ENCODE data around the gene CCDC51. TPM values are rescaled to one million over a fixed set of nuclear protein-coding genes. Genes with fewer than 3 reads are reported as not detected.
A peak's percentile ranks its signal among the peaks of the same experiment; 100 is the strongest.

The CCDC51 gene
- total and polyA plus RNA-seq, 2 of the 13 experiments (the other 11 are each of a cell fraction or from before 2014, with no cell fraction given) = 18.1 to 29.4 TPM

DNA sequence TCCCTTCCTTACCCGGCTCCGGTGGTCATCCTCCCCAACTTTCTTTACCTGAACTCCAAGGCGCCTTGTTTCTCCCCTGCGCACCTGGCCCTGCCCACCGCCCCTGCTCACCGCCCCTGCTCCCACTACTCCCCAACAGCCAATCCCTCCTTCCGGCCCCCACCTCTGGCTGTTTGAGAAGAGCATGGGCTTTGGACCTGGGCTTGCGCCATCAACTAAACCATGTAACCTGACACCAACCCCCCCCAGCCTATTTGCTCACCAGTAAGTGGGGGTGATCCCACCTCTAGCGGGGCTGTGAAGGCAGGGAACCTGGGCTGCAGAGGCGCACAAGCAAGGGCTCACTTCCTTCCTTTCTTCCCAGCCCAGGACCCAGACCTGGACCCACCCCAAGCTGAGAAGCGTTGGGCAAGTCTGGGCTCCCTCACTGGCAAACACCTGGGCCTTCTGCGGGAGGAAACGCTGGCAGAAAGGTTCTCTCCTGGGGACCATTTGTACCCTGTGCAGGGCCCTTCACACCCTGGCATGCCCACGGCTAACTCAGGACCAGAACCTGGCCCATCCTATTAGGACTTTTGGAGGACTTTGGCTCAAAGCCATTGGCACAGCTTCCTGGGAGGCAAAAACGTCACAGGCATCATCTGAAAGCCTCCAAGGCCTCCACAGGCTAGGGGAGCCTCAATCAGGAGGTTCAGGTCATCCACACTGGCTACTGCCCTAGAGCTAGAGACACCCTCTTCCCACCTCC is 9.8 kb downstream of the CCDC51 start, which contains the start of gene PLXNB1 (continued):
- TF ChIP-seq, protein P1, sequence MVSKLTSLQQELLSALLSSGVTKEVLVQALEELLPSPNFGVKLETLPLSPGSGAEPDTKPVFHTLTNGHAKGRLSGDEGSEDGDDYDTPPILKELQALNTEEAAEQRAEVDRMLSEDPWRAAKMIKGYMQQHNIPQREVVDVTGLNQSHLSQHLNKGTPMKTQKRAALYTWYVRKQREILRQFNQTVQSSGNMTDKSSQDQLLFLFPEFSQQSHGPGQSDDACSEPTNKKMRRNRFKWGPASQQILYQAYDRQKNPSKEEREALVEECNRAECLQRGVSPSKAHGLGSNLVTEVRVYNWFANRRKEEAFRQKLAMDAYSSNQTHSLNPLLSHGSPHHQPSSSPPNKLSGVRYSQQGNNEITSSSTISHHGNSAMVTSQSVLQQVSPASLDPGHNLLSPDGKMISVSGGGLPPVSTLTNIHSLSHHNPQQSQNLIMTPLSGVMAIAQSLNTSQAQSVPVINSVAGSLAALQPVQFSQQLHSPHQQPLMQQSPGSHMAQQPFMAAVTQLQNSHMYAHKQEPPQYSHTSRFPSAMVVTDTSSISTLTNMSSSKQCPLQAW (CRISPR knock-in tag; IDR thresholded peaks at IDR 0.05) = peak; percentile 99
- TF ChIP-seq THYN1 (CRISPR knock-in tag; IDR thresholded peaks at IDR 0.05; ENCODE audit: borderline replicate concordance, low read depth) (no peak), ZNF577 (CRISPR knock-in tag; IDR thresholded peaks at IDR 0.05; ENCODE audit: borderline replicate concordance, low read depth) (no peak; the same call in 1 of the 2 replicates), SALL1 (CRISPR knock-in tag; IDR thresholded peaks at IDR 0.05) (peak; percentile 94), MYC (CRISPR knock-in tag; IDR thresholded peaks at IDR 0.05; ENCODE audit: borderline replicate concordance) (peak; percentile 77), HIVEP1 (CRISPR knock-in tag; IDR thresholded peaks at IDR 0.05) (peak; percentile 99), ZNF207 (IDR thresholded peaks at IDR 0.05; ENCODE audit: borderline replicate concordance) (no peak), SP5 (CRISPR knock-in tag; IDR thresholded peaks at IDR 0.05; ENCODE audit: borderline replicate concordance, low read depth) (peak; percentile 94), PAX8 (CRISPR knock-in tag; IDR thresholded peaks at IDR 0.05; ENCODE audit: borderline replicate concordance) (no peak), KDM3A (CRISPR knock-in tag; IDR thresholded peaks at IDR 0.05; ENCODE audit: low read depth) (no peak; the same call in 1 of the 2 replicates), KMT2B (CRISPR knock-in tag; IDR thresholded peaks at IDR 0.05) (peak; percentile 31; the same call in 1 of the 2 replicates), ZMYM3 (CRISPR knock-in tag; IDR thresholded peaks at IDR 0.05) (peak; percentile 82), ZMYM4 (CRISPR knock-in tag; IDR thresholded peaks at IDR 0.05) (peak; percentile 85), SNAPC2 (CRISPR knock-in tag; IDR thresholded peaks at IDR 0.05) (peak; percentile 74; the same call in 1 of the 2 replicates), MED8 (CRISPR knock-in tag; IDR thresholded peaks at IDR 0.05; ENCODE audit: insufficient replicate concordance) (peak; percentile 99), CCAR2 (optimal IDR thresholded peaks at IDR 0.05; ENCODE audit: low read depth, low read length) (peak; percentile 82)
- TF ChIP-seq, protein P2, sequence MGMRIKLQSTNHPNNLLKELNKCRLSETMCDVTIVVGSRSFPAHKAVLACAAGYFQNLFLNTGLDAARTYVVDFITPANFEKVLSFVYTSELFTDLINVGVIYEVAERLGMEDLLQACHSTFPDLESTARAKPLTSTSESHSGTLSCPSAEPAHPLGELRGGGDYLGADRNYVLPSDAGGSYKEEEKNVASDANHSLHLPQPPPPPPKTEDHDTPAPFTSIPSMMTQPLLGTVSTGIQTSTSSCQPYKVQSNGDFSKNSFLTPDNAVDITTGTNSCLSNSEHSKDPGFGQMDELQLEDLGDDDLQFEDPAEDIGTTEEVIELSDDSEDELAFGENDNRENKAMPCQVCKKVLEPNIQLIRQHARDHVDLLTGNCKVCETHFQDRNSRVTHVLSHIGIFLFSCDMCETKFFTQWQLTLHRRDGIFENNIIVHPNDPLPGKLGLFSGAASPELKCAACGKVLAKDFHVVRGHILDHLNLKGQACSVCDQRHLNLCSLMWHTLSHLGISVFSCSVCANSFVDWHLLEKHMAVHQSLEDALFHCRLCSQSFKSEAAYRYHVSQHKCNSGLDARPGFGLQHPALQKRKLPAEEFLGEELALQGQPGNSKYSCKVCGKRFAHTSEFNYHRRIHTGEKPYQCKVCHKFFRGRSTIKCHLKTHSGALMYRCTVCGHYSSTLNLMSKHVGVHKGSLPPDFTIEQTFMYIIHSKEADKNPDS (CRISPR knock-in tag; IDR thresholded peaks at IDR 0.05) = peak; percentile 91
- TF ChIP-seq, protein P3, sequence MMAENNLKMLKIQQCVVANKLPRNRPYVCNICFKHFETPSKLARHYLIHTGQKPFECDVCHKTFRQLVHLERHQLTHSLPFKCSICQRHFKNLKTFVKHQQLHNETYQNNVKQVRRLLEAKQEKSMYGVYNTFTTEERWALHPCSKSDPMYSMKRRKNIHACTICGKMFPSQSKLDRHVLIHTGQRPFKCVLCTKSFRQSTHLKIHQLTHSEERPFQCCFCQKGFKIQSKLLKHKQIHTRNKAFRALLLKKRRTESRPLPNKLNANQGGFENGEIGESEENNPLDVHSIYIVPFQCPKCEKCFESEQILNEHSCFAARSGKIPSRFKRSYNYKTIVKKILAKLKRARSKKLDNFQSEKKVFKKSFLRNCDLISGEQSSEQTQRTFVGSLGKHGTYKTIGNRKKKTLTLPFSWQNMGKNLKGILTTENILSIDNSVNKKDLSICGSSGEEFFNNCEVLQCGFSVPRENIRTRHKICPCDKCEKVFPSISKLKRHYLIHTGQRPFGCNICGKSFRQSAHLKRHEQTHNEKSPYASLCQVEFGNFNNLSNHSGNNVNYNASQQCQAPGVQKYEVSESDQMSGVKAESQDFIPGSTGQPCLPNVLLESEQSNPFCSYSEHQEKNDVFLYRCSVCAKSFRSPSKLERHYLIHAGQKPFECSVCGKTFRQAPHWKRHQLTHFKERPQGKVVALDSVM (CRISPR knock-in tag; IDR thresholded peaks at IDR 0.05) = peak; percentile 55; the same call in 1 of the 2 replicates
- TF ChIP-seq, protein P4, sequence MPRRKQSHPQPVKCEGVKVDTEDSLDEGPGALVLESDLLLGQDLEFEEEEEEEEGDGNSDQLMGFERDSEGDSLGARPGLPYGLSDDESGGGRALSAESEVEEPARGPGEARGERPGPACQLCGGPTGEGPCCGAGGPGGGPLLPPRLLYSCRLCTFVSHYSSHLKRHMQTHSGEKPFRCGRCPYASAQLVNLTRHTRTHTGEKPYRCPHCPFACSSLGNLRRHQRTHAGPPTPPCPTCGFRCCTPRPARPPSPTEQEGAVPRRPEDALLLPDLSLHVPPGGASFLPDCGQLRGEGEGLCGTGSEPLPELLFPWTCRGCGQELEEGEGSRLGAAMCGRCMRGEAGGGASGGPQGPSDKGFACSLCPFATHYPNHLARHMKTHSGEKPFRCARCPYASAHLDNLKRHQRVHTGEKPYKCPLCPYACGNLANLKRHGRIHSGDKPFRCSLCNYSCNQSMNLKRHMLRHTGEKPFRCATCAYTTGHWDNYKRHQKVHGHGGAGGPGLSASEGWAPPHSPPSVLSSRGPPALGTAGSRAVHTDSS (CRISPR knock-in tag; conservative IDR thresholded peaks at IDR 0.05) = no peak
- TF ChIP-seq, protein P5, sequence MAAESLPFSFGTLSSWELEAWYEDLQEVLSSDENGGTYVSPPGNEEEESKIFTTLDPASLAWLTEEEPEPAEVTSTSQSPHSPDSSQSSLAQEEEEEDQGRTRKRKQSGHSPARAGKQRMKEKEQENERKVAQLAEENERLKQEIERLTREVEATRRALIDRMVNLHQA (CRISPR knock-in tag; IDR thresholded peaks at IDR 0.05) = no peak

All from HepG2 (cell line).